Astrocyte of the cerebellum (primary cell): ENCODE data around the gene AP2M1.
"Not testable (repeated sequence)": the region's sequence is repeated elsewhere in the genome, so short reads cannot be mapped to it uniquely, and the experiment has no call there.

Experiments
- DNase-seq: peaks from one replicate; pipeline ENCODE4 v3.0.0-alpha.2; 2011; ENCODE audit warnings: low read depth
- H3K4me3 ChIP-seq: 2 replicates; pipeline ENCODE4 v1.5.1; 2011; ENCODE audit warnings: mild to moderate bottlenecking, low read depth, low read length, moderate library complexity
- CTCF ChIP-seq: IDR thresholded peaks from 2 replicates; pipeline ENCODE4 v1.5.1; 2012; ENCODE audit warnings: low read length, low read depth, moderate library complexity, mild to moderate bottlenecking; ENCODE audit errors: missing control alignments
- in situ Hi-C: cut with HindIII; loops from 2 replicates; pipeline ENCODE4 v1.10.0; 2017; ENCODE audit warnings: low sequenced_read_pairs

Gene AP2M1

GRCh38 chr3:184145111-184145524, 29.5 kb upstream of the AP2M1 start:
- in situ Hi-C loops, result no loop called here
- peak; percentile 53 for DNase-seq
- peak; percentile 50 for TF ChIP-seq CTCF
- no peak overlapping the region for H3K4me3 ChIP-seq

- no peak overlapping the region for H3K4me3 ChIP-seq
- no peak for TF ChIP-seq CTCF
- in situ Hi-C loops, result no loop called here
- no peak for DNase-seq
These were observed 28.8 kb upstream of the AP2M1 start for GRCh38 chr3:184145751-184146270.

GRCh38 chr3:184148076-184148475, 26.6 kb upstream of the AP2M1 start:
- TF ChIP-seq CTCF, result no peak
- H3K4me3 ChIP-seq, result no peak overlapping the region
- in situ Hi-C loops, result no loop called here
- DNase-seq, result no peak

GRCh38 chr3:184149123-184149522, 25.5 kb upstream of the AP2M1 start:
- DNase-seq, result no peak
- in situ Hi-C loops, result no loop called here
- H3K4me3 ChIP-seq, result no peak overlapping the region
- TF ChIP-seq CTCF, result no peak

GRCh38 chr3:184149770-184150169, 24.9 kb upstream of the AP2M1 start:
- H3K4me3 ChIP-seq, DNase-seq, in situ Hi-C loops: not testable (repeated sequence)
- TF ChIP-seq CTCF, result peak; percentile 47

- peak within 1 kb of the TSS; percentile 84 for H3K4me3 ChIP-seq
- no peak for DNase-seq
- no peak for TF ChIP-seq CTCF
- in situ Hi-C loops, result no loop called here
These were observed 19.6 kb upstream of the AP2M1 start, which contains the start of gene DVL3 for GRCh38 chr3:184154885-184155643. Gene DVL3 (plus strand): TSS chr3:184155377. CDS start chr3:184155636, 259 bp downstream.
